MM.1S (cell line): ENCODE data around the gene LRIG2.

ENCODE experiments used
- DNase-seq: peaks from one replicate; pipeline ENCODE4 v3.0.0-alpha.2; 2015
- H2AFZ ChIP-seq: fragments of 300-600 bp; sonication (generic); 2 replicates; pipeline ENCODE4 v1.6.0; 2016; ENCODE audit warnings: antibody characterized with exemption, low read length
- H3F3A ChIP-seq: fragments of 300-600 bp; sonication (generic); 2 replicates; pipeline ENCODE4 v1.6.1; 2016; ENCODE audit warnings: mild to moderate bottlenecking, antibody characterized with exemption, low read length, moderate library complexity, mixed read lengths; ENCODE audit not compliant: insufficient read depth
- H3K27ac ChIP-seq: fragments of 300-600 bp; sonication (generic); 2 replicates; pipeline ENCODE4 v1.5.1; 2016; ENCODE audit warnings: mild to moderate bottlenecking, low read length
- H3K27me3 ChIP-seq: fragments of 300-600 bp; sonication (generic); replicated peaks from 2 replicates; pipeline ENCODE4 v1.6.0; 2016; ENCODE audit warnings: low read length; ENCODE audit not compliant: insufficient read depth
- H3K36me3 ChIP-seq: fragments of 300-600 bp; sonication (generic); replicated peaks from 2 replicates; pipeline ENCODE4 v1.6.1; 2016; ENCODE audit warnings: mild to moderate bottlenecking, low read length, mixed read lengths; ENCODE audit not compliant: insufficient read depth
- H3K4me1 ChIP-seq: fragments of 300-600 bp; sonication (generic); 2 replicates; pipeline ENCODE4 v1.6.1; 2016; ENCODE audit warnings: low read length, mixed read lengths
- H3K4me2 ChIP-seq: fragments of 300-600 bp; sonication (generic); 2 replicates; pipeline ENCODE4 v1.6.0; 2016; ENCODE audit warnings: low read depth, low read length
- H3K4me3 ChIP-seq: fragments of 300-600 bp; sonication (generic); 2 replicates; pipeline ENCODE4 v1.5.1; 2016; ENCODE audit warnings: low read length, mixed read lengths
- H3K79me2 ChIP-seq: fragments of 300-600 bp; sonication (generic); 2 replicates; pipeline ENCODE4 v1.6.1; 2016; ENCODE audit warnings: mixed run types, low read length, mixed read lengths
- H3K9ac ChIP-seq: fragments of 300-600 bp; sonication (generic); 2 replicates; pipeline ENCODE4 v1.6.1; 2016; ENCODE audit warnings: low read length, mixed read lengths
- H3K9me2 ChIP-seq: fragments of 300-600 bp; sonication (generic); replicated peaks from 2 replicates; pipeline ENCODE4 v1.6.1; 2016; ENCODE audit warnings: mild to moderate bottlenecking, low read length, mixed read lengths; ENCODE audit not compliant: insufficient read depth
- H3K9me3 ChIP-seq: fragments of 300-600 bp; sonication (generic); replicated peaks from 2 replicates; pipeline ENCODE4 v1.6.1; 2016; ENCODE audit warnings: mild to moderate bottlenecking, low read length, mixed read lengths; ENCODE audit not compliant: insufficient read depth
- H4K20me1 ChIP-seq: fragments of 300-600 bp; sonication (generic); 2 replicates; pipeline ENCODE4 v1.6.1; 2016; ENCODE audit warnings: mild to moderate bottlenecking, low read length, moderate library complexity, mixed read lengths; ENCODE audit not compliant: insufficient read depth
- CTCF ChIP-seq: fragments of 300-600 bp; sonication (generic); IDR thresholded peaks from 2 replicates; pipeline ENCODE4 v1.5.1; 2016; ENCODE audit warnings: antibody characterized with exemption, low read length, mixed read lengths
- EZH2 ChIP-seq: fragments of 300-600 bp; sonication (generic); optimal IDR thresholded peaks from 2 replicates; pipeline ENCODE3; 2017; ENCODE audit warnings: low read depth, mild to moderate bottlenecking, antibody characterized with exemption, low read length, mixed read lengths
- EZH2phosphoT487 ChIP-seq: fragments of 300-600 bp; sonication (generic); IDR thresholded peaks from 2 replicates; pipeline ENCODE4 v1.6.1; 2018; ENCODE audit warnings: antibody characterized with exemption, low read length

The LRIG2 gene

GRCh38 chr1:113118266-113118665 is 45.3 kb downstream of the LRIG2 start:
- Histone ChIP-seq H3K4me2 (no peak overlapping the region), H3K4me1 (no peaks in the 10 kb centered on the region), H3K79me2 (no peaks in the 10 kb centered on the region), H3K27ac (no peak overlapping the region), H2AFZ (no peak overlapping the region), H3K4me3 (no peak overlapping the region), H3K9me3 (no peaks in the 10 kb centered on the region), H3F3A (no peaks in the 10 kb centered on the region), H4K20me1 (no peaks in the 10 kb centered on the region), H3K27me3 (no peaks in the 10 kb centered on the region), H3K36me3 (no peaks in the 10 kb centered on the region), H3K9me2 (no peaks in the 10 kb centered on the region), H3K9ac (no peak overlapping the region)
- no peak for DNase-seq
- TF ChIP-seq EZH2phosphoT487 = no peak
- no peak for TF ChIP-seq CTCF
- TF ChIP-seq EZH2 = no peak

GRCh38 chr1:113123737-113124136 is 50.7 kb downstream of the LRIG2 start:
- no peaks in the 10 kb centered on the region for H3K9me2 ChIP-seq
- no peaks in the 10 kb centered on the region for H3K27me3 ChIP-seq
- no peaks in the 10 kb centered on the region for H3K9me3 ChIP-seq
- no peak overlapping the region for H3K4me3 ChIP-seq
- H3K36me3 ChIP-seq = no peaks in the 10 kb centered on the region; the same call in 1 of the 2 replicates
- H3F3A ChIP-seq = no peaks in the 10 kb centered on the region
- H3K27ac ChIP-seq = no peak overlapping the region
- H3K9ac ChIP-seq = no peak overlapping the region
- DNase-seq = no peak
- no peak overlapping the region for H2AFZ ChIP-seq
- no peaks in the 10 kb centered on the region for H4K20me1 ChIP-seq
- no peaks in the 10 kb centered on the region for H3K79me2 ChIP-seq
- H3K4me2 ChIP-seq = no peak overlapping the region
- H3K4me1 ChIP-seq = no peaks in the 10 kb centered on the region
- no peak for TF ChIP-seq CTCF
- TF ChIP-seq EZH2phosphoT487 = no peak
- no peak for TF ChIP-seq EZH2

- Histone ChIP-seq H2AFZ (no peak overlapping the region), H3K27me3 (no peaks in the 10 kb centered on the region), H3F3A (no peaks in the 10 kb centered on the region), H3K9me2 (no peaks in the 10 kb centered on the region), H3K79me2 (no peaks in the 10 kb centered on the region), H3K27ac (no peak overlapping the region), H3K4me3 (no peak overlapping the region), H3K9me3 (no peaks in the 10 kb centered on the region), H3K36me3 (no peaks in the 10 kb centered on the region; the same call in 1 of the 2 replicates), H3K4me2 (no peak overlapping the region), H4K20me1 (no peaks in the 10 kb centered on the region), H3K4me1 (no peaks in the 10 kb centered on the region), H3K9ac (no peak overlapping the region)
- TF ChIP-seq EZH2 (no peak), CTCF (no peak), EZH2phosphoT487 (no peak)
- DNase-seq = no peak
These were observed 51.4 kb downstream of the LRIG2 start for GRCh38 chr1:113124366-113124765.
